LHCN-M2 (cell line): ENCODE data around the gene PSMD13. TPM values are rescaled to one million over a fixed set of nuclear protein-coding genes. Genes with fewer than 3 reads are reported as not detected.
A peak's percentile ranks its signal among the peaks of the same experiment; 100 is the strongest.
"Not testable (repeated sequence)": the region's sequence is repeated elsewhere in the genome, so short reads cannot be mapped to it uniquely, and the experiment has no call there.

ENCODE experiments used
- DNase-seq: peaks from one replicate; pipeline ENCODE4 v3.0.0-alpha.2; 2012; ENCODE audit warnings: low read depth
- total RNA-seq: library from RNA; depleted of rRNA; stranded (reverse); fragments of >200 nt; gene quantifications from 2 replicates; pipeline ENCODE4 v1.2.3, GENCODE V29; 2014

Gene PSMD13
- total RNA-seq, 1 experiment from 2014 or later = 135 TPM

DNA sequence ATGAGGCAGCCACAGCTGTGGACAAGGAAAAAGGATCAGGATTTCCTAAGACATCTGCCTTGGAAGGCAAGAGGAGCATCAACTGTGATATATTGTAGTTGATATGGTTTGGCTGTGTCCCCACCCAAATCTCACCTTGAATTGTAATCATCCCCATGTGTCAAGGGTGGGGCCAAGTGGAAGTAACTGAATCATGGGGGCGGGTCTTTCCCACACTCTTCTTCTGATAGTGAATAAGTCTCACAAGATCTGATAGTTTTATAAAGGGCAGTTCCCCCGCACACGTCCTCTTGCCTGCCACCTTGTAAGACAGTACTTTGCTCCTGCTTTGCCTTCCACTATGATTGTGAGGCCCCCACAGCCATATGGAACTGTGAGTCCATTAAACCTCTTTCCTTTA lies 19.1 kb upstream of the PSMD13 start:
- no peak for DNase-seq

DNA sequence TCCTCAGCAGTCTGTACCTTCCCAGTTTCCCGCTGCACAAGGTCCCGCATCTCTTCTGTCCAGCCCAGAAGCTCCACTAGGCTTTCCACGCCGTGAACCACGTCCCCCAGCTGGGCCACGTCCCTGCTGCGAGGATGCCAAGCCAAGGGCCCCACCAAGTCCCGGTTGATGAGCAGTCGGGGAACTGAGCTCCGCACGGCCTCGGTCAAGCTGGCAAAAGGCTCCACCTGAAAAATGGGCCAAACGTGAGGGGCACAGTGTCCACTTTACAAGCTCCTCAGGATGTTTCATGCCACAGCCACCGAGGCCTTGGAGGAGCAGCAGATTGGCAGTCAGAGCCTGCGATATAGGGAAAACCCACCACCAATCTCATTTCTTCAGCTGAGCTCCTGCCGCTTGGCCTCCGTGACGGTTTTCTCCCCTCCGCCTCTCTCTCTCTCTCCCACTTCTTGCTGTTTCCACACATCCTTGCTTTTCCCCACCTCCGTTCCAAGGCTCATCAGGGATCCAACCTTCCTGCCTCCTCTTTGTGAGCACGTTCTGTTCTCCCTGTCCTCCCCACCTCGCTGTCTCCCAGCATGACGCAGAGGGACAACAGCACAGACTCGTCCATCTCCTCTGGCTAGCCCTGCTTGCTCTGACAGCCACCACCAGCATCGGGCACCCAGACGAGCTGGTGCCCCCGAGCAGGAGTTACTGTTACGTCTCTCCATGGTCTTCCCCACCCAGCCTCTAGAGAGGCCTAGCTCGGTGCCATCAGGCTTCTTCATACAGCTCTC lies 17.8 kb upstream of the PSMD13 start:
- no peak for DNase-seq

DNA sequence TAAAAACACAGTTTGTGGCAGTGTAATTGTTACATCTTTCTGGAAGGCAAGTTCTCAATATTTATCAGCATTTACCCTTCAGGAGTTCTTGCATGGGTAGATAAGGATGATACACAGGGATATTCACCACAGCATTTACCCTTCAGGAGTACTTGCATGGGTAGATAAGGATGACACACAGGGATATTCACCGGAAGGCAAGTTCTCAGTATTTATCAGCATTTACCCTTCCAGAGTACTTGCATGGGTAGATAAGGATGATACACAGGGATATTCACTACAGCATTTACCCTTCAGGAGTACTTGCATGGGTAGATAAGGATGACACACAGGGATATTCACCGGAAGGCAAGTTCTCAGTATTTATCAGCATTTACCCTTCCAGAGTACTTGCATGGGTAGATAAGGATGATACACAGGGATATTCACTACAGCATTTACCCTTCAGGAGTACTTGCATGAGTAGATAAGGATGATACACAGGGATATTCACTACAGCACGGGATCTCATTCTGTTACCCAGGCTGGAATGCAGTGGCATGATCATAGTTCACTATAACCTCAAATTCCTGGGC lies 16.0 kb upstream of the PSMD13 start:
- DNase-seq = not testable (repeated sequence)

DNA sequence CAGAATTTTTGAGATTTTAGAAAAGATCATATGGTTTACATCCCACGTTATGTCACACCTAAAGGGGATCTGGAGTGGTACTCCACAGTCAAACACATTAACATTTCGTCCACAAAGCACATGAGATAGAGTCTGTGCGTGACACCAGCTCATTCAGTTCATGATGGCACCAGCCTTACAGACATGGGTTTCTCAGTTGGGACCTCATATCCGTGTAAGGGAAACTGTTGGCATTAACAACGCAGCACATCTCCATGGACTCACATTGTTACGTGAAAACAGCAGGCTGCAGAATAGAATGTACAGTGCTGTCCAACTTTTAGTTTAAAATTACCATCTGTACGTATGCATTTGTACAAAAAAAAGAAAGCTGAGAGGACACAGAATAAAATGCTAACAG lies 15.2 kb upstream of the PSMD13 start:
- DNase-seq = no peak

DNA sequence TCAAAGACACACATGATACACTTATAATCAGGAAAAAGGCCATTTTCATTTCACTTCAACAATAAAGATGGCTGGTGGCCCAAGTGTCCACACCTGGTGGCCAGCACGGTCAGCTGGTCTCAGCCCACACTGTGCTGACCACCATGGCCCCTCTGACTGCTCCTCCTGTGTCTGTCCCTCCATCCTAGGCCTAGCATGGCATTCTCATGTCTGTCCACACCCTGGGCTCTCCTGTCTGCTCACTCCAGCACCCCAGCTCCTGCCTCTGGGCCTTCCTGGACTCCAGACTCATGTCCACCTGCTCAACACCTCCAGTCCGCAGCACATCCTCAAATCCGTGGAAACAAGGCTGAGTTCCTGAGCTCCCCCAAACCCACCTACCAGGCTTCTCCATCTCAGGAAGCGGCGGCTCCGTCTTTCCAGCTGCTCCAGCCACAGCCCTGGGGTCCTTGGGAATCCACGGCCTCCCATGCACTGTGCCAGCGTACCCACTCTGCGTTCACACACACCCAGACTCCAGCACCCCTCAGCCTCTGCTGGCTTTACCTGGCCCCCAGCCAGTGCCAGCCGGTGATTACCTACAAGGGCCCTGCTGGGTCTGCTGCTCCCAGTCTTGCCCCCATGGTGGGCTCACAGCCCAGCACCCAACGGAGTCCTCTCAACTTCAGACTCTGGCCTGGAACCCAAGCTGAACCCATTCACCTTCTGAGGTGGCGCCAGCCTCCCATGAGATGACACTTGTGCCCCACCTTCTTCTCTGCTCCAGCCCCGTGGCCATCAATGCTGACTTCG lies 14.6 kb upstream of the PSMD13 start:
- no peak for DNase-seq

DNA sequence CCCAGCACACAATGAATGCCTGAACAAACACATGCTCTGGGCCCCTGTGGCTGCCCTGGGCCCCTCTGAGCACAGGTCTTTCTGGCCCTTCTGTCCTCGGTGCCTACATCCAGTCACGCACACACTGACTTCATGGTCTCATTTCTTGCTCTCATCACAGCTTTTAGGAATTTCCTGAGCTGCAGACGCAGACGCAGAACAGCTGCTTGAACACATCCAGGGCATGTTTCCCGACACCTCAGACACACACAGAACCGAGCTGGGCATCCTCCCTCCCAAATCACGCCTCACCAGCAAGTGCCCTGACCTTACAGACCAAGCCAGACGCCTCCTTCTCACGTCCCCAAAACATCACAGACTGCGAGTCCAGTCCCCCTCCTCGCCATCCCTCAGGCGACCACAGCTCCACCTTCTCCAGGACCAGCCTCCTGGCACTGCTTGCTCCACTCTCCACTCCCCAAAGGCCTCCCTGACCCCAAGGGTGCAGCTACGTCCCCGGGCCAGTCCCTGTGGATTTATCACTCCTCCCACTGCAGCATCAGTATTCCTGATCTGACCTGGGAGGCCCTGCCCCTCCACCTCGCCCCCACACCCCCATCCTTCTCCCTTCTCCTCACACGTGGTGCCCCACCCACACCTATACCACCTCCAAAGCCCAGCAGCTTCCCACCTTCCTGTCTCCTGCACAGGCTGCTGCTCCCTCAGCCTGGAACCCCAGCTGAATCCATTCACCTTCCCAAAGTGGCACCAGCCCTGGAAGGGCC lies 13.6 kb upstream of the PSMD13 start:
- no peak for DNase-seq

DNA sequence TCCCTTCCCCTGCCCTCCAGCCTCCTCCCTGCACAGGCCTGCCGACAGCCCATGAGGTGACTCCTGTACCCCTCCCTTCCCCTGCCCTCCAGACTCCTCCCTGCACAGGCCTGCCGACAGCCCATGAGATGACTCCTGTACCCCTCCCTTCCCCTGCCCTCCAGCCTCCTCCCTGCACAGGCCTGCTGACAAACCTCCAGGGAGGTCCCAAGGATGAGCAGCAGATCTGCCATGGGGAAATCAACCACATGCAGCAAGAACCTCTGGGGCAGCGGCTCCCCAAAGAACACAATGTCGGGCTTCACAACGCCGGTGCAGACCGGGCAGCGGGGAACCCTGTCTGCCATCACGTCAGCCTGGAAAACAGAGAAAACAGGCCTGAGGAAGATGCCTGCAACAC lies 12.9 kb upstream of the PSMD13 start:
- no peak for DNase-seq

DNA sequence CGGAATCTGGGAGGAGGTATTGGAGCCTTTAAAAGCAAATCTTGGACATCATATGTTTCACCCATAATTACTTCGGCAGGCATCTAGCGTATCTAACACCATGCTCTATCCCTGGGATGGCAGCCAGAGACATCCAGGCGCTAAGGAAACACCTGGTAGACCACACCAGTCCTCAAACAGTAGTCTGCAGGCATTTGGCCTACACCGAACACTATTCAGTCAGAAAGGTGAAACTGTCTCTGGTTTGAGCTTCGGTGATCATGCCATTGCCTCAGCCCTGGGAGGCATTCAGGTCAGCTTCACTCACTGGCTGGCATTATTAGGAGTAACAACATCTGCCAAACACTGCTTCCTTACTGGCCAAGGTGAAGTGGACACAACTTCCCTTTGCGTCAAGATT lies 12.4 kb upstream of the PSMD13 start:
- no peak for DNase-seq

DNA sequence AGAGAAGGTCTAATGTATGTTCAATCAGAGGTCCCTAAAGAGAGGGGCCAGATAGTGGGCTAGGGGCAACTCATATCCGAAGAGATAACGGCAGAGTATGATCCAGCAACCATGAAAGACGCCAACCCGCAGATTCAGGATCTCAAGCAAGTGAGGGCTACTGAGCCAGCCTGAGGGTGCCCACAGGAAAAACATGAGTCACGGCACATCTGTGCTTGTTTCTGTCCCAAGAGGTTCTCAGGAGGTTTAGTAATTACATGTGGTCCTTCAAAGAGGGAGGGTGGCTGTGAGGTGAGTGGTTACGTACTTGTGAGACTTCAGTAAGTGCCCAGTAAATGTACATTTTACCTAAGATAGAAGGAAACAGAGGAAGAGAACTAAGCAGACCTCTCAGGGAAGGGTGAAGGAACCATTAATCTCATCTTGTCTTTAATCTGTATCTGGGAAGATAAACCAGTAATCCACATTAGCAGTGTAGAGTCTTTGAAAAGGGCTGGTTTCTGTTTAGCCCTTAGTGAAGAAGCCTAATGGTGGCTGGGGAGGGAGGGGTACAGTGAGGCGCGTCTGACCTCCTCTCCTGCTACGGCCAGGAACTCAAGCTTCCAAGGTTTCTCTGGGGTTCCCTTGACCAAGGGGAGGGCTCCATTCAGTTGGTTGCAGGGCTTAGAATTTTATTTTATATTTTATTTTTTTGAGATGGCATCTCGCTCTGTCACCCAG lies 10.9 kb upstream of the PSMD13 start:
- peak; percentile 73 for DNase-seq

DNA sequence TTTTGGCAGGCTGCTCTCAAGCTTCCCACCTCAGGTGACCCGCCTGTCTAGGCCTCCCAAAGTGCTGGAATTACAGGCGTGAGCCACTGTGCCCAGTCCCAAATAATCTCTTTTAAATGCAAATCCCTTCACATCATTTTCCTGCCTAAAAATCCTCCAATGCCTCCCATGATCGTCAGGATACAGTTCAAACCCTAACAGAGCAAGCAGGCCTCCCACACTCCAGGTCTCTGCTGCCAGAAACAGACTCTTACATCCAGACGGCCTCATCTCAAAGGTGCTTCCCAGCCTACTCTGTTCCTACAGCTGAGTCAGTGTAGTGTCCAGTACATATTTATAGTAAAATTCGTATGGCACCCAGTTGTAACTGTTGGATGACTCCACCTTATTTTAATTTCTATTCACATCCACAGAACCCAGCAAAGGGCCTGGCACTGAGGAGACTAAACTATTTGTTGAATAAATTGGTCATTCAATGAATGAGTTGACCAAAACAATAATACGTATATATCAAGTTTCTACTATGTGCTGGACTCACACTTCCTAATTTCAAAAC lies 8.9 kb upstream of the PSMD13 start:
- DNase-seq = no peak

DNA sequence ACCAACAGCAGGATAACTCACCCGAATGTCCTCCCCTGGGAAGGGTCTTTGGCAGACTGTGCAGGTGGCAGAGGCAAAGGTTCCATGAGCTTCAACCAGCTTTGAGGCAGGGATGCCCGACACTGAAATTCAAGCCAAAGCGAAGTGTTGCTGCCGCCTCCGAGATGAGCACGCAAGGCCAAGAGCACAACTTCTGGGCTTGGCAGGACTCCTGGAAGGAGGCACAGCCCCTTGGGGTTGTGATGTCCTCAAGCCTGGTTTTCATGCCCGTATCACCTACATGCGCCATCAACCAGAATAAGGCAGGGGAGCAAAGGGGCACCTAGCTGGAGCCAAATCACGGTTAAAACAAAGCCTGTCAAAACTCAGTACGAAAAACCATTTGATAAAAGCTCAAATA lies 6.3 kb upstream of the PSMD13 start:
- no peak for DNase-seq

DNA sequence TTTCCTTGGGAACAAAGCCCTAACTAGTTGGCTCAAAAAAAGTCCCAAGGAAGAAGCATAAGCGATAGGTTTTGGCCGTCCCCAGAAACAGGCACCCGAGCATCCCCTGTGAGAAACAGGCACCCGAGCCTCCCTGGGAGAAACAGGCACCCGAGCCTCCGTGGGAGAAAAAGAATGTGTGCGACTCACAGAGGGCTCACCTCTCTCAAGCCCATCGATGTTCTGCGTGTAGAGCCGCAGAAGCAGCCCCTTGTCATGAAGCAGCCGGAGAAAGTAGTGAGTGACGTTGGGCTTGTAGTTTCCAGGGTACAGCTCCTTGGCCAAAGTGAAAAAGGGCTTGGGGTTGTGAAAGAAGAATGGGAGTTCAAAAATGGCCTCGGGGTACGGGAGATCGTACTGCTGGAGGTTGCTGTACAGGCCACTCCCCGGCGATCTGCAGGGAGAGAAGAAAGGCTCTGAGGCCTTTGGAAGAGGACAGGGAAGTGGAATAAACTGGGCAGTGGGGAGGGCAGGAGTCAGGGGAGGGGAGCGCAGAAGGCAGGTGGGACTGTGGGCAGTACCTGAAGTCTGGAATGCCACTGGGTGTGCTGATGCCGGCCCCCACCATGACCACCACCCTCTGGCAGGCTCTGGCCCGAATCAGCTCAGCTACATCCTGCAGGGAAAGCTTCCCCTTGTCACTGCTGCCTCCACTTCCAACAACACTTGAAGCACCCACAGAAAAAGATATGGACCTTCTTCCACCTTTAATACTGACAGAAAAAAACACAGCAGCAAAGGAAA lies 3.8 kb upstream of the PSMD13 start:
- no peak for DNase-seq

DNA sequence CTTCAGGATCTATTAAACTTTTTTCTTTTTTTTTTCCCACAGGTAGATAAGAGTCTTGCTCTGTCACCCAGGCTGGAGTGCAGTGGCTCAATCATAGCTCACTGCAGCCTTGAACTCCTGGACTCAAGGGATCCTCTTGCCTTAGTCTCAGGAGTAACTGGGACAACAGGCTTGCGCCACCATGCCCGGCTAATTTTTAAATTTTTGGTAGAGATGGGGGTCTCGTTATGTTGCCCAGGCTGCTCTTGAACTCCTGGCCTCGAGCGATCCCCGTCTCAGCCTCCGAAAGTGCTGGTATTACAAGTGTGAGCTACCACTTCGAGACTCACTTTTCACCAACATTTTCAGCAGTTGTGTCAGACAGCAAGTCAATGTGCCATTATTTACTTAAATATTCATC lies 1.6 kb upstream of the PSMD13 start:
- DNase-seq = no peak

DNA sequence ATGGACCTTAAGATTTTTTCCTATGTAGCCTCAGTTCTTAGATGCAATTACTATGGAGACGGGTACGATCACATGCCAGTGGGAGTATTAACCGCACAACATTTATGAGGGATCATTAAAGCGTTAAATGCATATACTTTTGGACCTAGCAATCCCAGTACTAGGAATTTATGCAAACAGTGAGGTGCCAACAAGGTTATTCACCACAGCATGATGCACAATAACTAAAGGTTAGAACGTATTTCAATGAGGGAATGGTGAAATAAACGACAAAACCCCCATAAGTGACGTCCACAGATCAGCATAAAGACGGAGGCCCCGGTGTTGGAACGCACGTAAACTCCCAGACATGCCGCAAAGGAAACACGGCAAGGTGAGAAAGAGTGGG lies 1.2 kb upstream of the PSMD13 start:
- DNase-seq = no peak

DNA sequence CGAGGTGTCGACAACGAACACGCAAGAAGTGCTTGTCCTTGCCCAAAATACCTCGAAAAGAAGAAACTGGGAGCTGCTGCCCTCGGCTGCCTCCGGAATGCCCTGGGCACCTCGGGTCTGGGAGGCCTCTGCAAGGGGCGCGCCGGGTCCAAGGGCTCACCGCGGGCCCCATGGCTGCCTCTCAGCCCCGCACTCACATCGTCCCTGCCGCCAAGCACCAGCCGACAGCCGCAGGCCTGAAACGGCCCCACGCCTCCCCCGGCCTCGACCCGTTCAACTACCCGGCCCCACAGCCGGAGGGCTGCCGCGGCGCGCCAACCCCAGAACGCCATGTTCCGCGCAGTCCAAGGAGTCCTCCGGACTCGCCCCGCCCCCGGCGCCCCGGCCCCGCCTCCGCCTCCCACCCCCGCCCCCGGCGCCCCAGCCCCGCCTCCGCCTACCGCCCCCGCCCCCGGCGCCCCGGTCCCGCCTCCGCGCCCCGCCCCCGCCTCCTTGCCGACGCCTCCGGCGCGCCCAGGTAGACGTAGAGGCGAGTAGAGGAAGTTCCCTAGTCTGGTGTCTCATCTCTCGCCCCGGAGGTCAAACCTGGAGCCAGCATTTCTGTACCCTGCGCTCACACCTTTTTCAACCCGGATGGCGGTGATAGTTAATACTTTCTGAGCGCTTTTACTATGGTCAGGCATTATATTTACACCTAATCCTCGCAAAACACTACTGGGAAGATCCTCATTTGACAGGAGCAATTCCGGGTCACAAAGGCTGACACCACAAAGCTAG lies 591 bp upstream of the PSMD13 start, which contains the start of gene SIRT3:
SIRT3 (minus strand) TSS at position 346 of the 777 bp plus-strand sequence; CDS start at position 332, 14 bp downstream.
- DNase-seq = peak; percentile 72

DNA sequence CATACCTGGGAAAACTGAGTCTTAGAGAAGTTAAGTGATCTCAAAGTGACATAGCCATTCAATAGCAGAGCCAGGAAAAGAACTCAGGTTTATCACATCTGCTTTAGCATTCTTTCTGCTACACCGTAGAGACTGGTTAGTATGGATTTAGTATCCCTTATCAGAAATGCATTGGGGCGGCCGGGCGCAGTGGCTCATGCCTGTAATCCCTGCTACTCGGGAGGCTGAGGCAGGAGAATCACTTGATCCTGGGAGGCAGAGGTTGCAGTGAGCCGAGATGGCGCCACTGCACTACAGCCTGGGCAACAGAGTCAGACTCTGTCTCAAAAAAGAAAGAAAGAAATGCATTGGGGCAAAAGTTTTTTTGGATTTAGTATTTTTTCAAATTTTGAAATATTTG lies 1.6 kb downstream of the PSMD13 start:
- not testable (repeated sequence) for DNase-seq

DNA sequence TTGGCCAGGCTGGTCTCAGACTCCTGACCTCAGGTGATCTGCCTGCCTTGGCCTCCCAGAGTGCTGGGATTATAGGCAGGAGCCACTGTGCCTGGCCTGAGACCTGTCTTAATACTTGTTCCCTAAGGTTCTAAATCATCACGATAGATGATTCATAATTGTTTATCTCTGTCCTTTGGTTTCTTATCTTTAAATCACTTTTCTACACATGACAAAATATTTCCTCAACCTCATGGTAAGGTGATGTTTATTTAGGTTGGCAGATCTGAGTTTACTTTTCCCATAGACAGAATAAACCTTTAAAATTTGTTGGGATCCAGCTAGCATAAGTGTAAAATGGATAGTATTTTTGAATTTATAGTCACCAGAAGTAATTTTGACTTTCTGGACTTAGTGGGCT lies 3.5 kb downstream of the PSMD13 start:
- DNase-seq = no peak

DNA sequence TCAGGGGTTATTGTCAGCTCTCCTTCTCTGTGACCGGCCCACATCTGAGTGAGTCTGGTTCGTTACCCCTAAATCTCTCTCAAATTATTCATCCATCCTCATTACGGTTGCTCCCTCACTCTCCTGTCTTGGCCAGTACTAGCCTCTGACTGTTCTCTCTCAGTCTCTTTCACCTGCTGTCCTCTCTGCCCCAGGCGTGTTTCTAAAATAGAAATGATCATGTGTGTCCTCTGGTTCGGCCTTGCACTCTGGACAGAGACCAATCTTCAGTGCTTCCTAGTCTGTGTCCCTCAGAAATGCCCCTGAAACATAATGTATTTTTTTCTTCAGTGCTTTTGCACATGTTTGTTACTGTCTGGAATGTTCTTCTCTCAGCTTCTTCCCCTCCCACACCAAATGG lies 4.9 kb downstream of the PSMD13 start:
- no peak for DNase-seq

DNA sequence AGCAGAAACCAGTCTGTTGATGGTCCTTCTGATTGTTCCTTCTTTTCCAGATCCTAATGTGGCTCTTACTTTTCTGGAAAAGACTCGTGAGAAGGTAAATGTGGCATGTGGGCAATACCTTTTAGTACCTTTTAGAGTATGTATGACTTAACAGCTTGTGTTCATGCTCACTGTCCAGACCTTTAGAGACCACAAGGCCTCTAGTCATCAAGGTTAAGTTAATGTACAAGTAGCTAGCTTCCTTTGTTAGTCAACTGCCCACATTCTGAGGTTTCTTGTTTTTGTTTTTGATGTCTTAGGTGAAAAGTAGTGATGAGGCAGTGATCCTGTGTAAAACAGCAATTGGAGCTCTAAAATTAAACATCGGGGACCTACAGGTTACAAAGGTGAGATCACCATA lies 7.6 kb downstream of the PSMD13 start:
- no peak for DNase-seq
